Tongue (tissue), 2 donors: ENCODE measurements around the gene TEDC1. TPM values are rescaled to one million over a fixed set of nuclear protein-coding genes. Genes with fewer than 3 reads are reported as not detected.

ENCODE experiments used
- DNase-seq: peaks from one replicate; pipeline ENCODE4 v3.0.0-alpha.2; 2015
- total RNA-seq: library from RNA; depleted of rRNA; stranded (reverse); fragments of >200 nt; gene quantifications from one replicate; pipeline ENCODE4 v1.2.3, GENCODE V29; 2014

TEDC1 gene
- total RNA-seq, 1 donor from 2014 or later: 6.4 TPM

DNA sequence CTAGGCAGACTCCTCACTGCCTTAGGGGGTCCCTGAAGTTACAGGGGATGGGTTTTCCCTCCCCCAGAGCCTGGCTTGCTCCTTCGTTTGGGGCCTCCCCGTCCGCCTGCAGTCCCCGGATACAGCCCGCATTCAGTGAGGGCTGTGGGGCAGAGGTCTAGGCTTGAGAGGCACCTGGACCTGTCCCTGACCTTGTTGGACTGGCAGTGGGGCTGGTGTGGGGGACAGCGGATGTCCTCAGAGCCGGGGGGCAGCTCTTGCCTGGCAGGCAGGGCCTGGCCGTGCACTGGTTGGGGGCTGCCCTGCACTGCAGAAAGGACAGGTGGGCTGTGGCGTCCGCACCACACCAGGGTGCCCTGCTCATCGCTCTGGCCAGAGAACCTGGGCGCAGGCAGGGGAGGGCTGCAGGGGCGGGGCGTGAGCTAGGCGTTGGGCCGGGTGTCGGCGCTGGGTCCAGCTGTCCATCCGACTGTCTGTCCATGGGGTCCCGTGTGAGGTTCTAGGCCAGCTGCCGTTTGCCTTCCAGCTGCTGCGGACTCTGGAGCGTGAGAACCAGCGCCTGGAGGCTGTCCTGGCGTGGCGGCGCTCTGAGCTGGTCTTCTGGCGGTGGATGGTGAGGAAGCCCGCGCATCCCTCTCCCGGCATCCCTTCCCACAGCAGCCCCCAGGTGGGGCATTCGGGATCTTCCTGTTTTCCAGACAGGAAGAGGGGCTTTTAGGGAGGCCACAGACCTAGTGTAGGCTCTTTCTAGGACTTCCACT, 6.0 kb downstream of the TEDC1 start:
- no peak for DNase-seq

- no peak for DNase-seq
Measured at GRCh38 chr14:105497671-105498429, 6.8 kb downstream of the TEDC1 start.

GRCh38 chr14:105498430-105499255, 7.6 kb downstream of the TEDC1 start:
- no peak for DNase-seq

GRCh38 chr14:105499256-105500035, 8.4 kb downstream of the TEDC1 start:
- peak; percentile 73 for DNase-seq

DNA sequence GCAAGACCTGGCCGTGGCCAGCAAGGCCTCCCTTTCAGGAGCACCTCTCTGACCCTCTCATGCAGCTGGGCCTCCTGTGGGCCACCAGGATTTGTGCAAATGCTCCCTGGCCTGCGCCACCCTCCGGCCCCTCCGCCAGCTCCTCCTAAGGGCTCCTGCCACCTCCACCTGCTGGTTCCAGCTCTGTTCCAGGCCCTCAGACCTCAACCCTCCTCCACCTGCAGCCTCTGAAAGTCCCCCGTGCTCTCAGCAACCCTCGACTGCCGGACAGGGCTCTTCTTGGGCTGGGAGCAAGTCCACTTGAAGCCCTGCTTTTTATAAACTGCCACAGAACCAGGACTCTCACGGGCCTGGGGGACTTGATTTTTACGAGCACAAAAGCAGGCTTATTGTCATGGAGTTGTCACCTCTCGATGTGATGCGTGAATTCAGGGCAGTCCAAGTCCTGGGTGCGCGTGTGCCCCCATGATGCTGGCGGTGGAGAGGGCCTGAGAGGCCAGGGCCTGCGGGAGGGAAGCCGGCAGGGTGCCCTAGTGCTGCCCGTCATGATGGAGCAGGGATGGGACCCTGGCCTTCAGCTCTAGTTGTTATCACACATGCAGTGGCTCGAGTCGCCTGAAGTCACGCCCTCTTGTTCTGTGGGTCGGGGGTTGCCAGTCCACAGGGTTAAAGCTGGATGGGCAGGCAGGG, 9.1 kb downstream of the TEDC1 start:
- DNase-seq: no peak

DNA sequence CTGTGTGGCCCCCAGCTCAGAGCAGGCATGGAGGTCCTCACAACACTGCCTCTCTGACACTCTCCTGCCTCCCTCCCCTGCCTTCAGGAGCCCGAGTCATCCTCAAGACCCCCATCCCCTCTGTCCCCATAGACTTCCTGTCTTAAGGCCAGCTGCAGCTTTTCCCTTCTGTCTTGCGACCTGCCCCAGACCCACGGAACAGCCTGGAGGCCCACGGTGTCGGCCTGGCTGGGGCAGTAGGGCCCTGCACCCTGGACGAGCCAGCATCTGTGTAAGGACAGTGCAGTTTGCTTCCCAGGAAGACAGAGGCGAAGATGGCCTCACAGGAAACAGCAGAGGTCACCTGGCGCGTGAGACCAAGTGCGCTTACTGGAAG, 9.7 kb downstream of the TEDC1 start:
- DNase-seq: no peak

DNA sequence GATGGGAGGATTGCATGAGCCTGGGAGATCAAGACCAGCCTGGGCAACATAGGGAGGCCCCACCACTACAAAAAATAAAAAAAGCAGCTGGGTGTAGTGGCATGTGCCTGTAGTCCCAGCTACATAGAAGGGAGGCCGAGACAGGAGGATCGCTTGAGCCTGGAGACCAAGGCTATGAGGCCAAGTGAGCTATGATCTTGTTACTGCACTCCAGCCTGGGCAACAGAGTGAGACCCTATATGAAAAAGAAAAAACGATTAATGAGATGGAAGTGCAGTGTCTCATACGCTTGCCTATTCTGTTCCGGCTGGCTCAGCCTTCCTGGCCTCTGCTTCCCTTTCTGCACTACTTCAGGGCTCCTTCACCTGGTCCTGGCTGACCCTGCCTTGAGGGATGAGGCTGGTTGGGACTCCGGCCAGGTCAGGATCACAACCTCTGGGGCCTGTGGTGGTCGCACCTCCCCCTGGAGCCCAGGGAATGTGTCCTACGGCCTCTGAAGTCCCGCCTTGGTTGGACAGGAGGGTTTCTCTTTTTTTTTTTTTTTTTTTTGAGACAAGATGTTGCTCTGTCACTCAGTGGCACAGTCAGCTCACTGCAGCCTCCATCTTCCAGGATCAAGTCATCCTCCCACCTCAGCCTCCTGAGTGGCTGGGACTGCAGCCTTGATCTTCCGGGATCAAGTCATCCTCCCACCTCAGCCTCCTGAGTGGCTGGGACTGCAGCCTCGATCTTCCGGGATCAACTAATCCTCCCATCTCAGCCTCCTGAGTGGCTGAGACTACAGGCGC, 10.7 kb downstream of the TEDC1 start:
- no peak for DNase-seq

DNA sequence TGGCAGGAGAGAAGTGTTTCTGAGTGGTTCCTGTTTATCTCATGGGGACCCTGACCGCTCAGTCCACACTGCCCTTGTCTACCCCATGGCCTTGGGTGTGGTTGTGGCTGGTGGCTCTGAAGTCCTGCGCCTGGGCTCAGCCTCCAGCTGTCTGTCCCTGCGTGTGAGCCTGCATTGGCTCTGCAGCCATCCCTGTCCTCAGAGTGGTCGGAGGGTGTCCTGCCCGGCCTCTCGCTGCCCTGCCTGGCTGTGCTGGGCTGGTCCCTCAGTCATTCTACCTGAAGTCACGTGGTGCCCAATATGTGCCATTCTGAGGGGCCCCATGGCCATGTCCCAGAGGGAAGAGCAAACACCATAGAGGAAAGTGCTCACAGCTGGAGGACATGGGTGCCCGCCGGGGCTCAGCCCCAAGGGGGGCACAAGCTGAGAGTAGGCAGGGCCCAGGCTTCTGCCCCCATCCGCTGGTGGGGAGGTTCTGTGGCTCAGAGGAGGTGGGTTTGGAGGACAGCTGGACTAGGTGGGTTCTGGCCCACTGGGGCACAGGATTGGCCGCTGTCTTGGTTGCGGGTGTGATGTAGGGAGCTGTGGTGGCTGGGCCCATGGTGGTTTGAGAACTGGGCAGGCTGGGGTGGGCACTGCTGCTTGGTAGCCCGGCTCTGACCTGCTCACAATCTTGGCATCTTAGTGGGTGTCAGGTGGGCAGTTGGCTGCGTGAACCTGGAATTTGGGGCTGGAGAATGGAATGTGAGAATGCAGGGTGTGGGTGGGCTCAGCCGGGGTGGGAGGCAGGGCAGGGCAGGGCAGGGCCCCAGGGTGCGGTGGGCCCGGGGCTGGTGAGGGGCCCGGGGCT, 11.6 kb downstream of the TEDC1 start:
- DNase-seq: no peak

GRCh38 chr14:105503296-105503640, 12.2 kb downstream of the TEDC1 start:
- DNase-seq: no peak

- DNase-seq: no peak
Measured at GRCh38 chr14:105503935-105504692, 13.1 kb downstream of the TEDC1 start.

DNA sequence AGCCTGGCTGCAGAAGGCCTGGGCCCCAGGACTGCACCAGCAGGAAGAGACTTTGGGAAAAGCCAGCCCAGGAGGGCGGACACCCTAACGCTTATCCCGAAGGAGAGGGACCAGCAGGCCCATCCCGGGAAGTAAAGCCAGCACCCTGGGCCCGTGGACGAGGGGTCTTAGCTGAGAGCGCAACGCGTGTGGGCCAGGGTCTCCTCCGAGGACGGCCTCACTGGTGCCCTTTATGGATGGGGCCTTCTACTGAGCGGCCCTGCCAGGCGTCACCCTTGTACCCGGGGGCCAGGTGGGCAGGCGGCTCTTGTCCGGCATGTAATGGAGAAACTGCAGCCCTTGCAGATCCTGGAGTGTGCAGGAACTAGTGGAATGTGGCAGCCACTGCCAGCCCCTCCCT, 14.1 kb downstream of the TEDC1 start:
- no peak for DNase-seq

- DNase-seq: no peak
Measured at GRCh38 chr14:105507247-105507646, 16.2 kb downstream of the TEDC1 start.

DNA sequence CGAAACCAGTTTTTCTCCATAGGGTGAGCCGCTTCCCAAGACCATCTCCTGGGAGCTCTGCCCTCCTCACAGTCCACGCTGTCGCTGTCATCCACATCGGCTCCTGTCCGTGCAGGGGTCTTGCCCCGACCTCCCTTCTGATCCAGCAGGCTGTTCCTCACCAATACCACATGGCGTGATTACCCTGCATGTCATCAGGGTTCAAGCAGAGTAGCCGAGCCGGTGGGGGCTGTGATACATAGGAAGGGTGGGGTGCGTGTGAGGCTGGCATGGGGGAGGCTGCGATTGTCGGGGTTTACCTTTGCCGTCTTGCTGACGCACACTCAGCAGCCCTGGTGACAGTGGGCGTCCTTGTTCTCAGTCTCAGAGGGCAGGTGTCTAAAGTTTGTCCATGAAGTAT, 17.0 kb downstream of the TEDC1 start:
- DNase-seq: no peak

DNA sequence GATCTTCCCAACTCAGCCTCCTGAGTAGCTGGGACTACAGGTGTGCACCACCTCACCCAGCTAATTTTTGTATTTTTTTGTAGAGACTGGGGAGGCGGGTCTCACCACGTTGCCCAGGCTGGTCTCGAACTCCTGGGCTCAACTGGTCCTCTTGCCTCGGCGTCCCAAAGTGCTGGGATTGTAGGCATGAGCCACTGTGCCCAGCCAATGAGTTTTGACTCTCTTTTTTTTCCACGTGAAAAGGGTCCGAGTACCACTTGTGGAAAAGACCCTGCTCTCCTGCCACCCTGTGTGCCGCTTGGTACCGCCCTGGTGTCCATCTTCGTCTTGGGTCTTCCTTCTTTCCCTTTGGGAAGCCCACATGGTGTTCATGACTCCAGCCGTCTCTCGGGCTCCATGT, 17.6 kb downstream of the TEDC1 start:
- DNase-seq: no peak

GRCh38 chr14:105517096-105517495, 26.1 kb downstream of the TEDC1 start:
- DNase-seq: no peak

DNA sequence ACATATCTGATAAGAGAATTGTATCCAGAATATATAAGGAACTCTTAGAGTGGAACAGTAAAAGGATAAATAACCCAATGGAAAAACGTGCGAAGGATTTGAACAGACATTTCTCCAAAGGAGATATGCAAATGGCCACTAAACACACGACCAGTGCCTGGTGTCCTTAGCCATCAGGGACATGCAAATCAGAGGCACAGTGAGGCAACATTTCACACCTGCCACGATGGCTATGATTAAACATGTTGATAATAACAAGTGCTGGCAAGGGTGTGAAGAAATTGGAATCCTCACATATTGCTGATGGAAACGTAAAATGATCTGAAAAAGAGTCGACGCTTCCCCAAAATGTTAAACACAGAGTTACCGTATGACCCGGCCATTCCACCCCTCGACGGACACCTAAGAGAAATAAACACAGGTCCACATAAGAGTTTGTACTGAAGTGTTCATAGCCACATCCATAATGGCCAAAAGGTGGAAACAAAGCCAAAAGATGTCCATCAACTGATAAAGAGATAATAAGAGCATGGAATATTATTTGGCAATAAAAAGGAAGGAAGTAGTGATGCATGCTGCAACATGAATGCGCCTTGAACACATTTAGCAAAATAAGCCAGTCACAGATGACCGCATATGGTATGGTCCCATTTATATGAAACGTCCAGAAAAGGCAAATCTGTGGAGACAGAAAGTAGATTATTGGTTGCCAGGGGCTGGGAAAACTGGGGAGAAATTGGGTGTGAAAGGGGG, 29.1 kb downstream of the TEDC1 start:
- no peak for DNase-seq

DNA sequence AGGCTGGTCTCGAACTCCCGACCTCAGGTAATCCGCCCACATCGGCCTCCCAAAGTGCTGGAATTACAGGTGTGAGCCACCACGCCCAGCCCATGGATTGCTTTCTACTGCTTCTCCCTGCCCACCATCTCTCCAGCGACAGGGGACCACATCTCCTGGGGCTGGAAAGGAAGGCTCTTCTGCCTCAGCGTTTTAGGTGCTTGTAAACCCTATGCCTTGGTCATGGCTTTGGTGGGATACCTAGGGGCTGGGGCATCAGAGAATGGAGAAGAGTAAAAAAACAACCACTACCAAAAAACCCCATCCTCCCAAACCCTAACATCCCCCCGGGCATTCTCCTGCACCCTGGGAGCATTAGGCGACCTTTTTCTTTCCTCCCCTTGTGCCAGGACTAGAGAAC, 34.3 kb downstream of the TEDC1 start:
- DNase-seq: no peak
